ENCODE results near the gene GLP1R.

GRCh38 chr6:39076623-39077535 lies 28.3 kb downstream of the GLP1R start:
- no peak for TF ChIP-seq POLR2AphosphoS5 (IDR thresholded peaks at IDR 0.05; ENCODE audit: low read depth, low read length)
- TF ChIP-seq POLR2A (IDR thresholded peaks at IDR 0.05; ENCODE audit: low read depth, low read length): no peak

Measured in GM12891 (cell line).